Panc1 (cell line): ENCODE measurements around the gene CFDP1.

Experiments used
- CTCF ChIP-seq: fragments of 450-650 bp; IDR thresholded peaks from 2 replicates; pipeline ENCODE4 v1.5.1; 2017; ENCODE audit warnings: mild to moderate bottlenecking
- POLR2AphosphoS5 ChIP-seq: IDR thresholded peaks from 2 replicates; pipeline ENCODE4 v1.6.1; 2012; ENCODE audit warnings: mild to moderate bottlenecking, low read depth, low read length, moderate library complexity
- REST ChIP-seq, 2 experiments: IDR thresholded peaks; 2 replicates each; pipeline ENCODE4 v1.6.1; 2011 to 2012; ENCODE audit warnings: low read depth in 2 of 2, control low read depth in 1 of 2, low read length in 1 of 2, mild to moderate bottlenecking in 1 of 2, moderate library complexity in 1 of 2; ENCODE audit not compliant: insufficient read depth in 1 of 2
- TCF7L2 ChIP-seq: IDR thresholded peaks from 2 replicates; pipeline ENCODE4 v1.6.1; 2011; ENCODE audit warnings: mild to moderate bottlenecking, low read depth, low read length, inconsistent platforms

- TF ChIP-seq CTCF: no peak
- TF ChIP-seq REST (IDR thresholded peaks at IDR 0.05; ENCODE audit: insufficient read depth in 1 of 2, low read depth in 2 of 2, low read length in 1 of 2): no peak
- TF ChIP-seq POLR2AphosphoS5: no peak
- no peak for TF ChIP-seq TCF7L2
Observed at GRCh38 chr16:75460446-75460845, 27.1 kb upstream of the CFDP1 start.
